Stimulated activated naive CD8-positive, alpha-beta T cell treated with anti-CD3 and anti-CD28 coated beads, Interleukin-15, Interleukin-2, amounts not matched to agents 100 ng/mL and 50 ng/mL, for 24 hours (primary cell): Measurements from ENCODE around the gene C4orf17.

ENCODE experiments used
- H3K27ac Mint-ChIP-seq: one replicate; pipeline ENCODE4 v1.8.0; 2021; ENCODE audit warnings: mild to moderate bottlenecking, mixed read lengths
- H3K27me3 Mint-ChIP-seq: one replicate; pipeline ENCODE4 v1.8.0; 2021; ENCODE audit warnings: mixed read lengths
- H3K36me3 Mint-ChIP-seq: one replicate; pipeline ENCODE4 v1.8.0; 2021; ENCODE audit warnings: low read depth, mixed read lengths
- H3K4me1 Mint-ChIP-seq: one replicate; pipeline ENCODE4 v1.8.0; 2021; ENCODE audit warnings: low read depth, mixed read lengths
- H3K4me3 Mint-ChIP-seq: one replicate; pipeline ENCODE4 v1.8.0; 2021; ENCODE audit warnings: mild to moderate bottlenecking, mixed read lengths
- H3K9me3 Mint-ChIP-seq: one replicate; pipeline ENCODE4 v1.8.0; 2021; ENCODE audit warnings: mixed read lengths

The C4orf17 gene

DNA sequence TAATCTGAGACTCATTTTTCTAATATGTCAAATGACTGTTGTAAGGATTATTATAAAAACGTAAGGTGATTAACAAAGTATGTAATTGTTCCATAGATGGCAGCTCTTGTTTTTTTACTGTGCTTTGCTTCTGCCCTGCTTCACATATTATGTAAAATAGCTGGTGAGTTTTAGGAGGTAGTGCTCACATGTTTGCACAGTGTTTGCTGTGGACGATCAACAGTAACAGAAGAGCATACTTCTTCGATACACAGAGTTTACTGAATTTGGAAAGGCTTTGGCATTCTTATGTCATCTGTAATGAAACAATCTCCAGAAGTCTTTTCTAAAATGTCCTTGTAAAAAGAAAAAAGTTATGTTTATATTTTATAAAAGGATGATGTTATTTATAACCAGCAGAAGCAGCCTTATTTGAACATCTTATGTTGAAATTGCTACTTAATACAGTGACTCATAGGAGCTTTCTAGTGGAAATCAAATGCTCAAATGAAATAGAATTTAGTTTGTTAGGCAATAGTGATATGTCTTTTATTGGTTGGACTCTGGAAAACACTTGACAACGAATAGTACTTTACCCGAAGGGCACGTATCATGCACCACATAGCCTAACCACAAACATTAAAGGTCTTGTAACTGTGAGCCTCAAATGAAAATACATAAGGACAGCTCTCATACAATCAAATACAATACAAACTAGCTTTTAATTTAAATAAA is 61.9 kb downstream of the C4orf17 start:
- peaks cover 52% of the 10 kb centered on the region for H3K27me3 Mint-ChIP-seq
- H3K4me3 Mint-ChIP-seq, result no peak overlapping the region
- H3K9me3 Mint-ChIP-seq, result no peaks in the 10 kb centered on the region
- no peaks in the 10 kb centered on the region for H3K36me3 Mint-ChIP-seq
- no peak overlapping the region for H3K27ac Mint-ChIP-seq
- peaks cover 3% of the 10 kb centered on the region for H3K4me1 Mint-ChIP-seq

DNA sequence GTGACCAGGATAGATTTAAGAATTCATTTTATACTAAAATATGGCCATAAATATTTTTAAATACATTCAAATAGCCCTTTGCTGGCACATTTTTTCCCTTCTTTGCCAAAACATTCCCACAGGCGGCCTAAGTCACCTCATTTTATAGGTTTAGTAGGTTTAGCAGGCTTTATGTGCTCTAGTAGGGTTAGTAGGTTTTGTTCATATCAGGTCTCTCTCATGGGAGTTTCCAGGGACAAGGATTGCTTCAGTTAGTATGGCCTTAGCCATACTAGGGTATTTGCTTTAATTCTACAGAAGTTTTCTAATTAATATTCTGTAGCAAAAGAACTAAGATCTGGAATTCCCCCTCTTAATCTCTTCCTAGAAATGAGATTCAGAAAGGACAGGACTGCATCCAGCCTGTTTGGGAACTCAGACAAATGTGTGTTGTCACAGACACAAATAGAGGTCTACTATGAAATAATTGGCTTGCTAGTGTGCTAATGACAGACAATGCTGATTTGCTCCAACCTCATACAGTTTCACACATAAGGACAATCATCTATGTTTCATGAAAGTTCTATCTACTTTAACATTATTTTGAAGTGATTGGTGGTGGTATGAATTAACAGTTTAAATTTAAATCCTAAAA is 63.0 kb downstream of the C4orf17 start:
- Mint-ChIP-seq H3K27ac (no peak overlapping the region), H3K36me3 (no peaks in the 10 kb centered on the region), H3K9me3 (no peaks in the 10 kb centered on the region), H3K27me3 (peaks cover 43% of the 10 kb centered on the region), H3K4me1 (peaks cover 3% of the 10 kb centered on the region), H3K4me3 (no peak overlapping the region)

DNA sequence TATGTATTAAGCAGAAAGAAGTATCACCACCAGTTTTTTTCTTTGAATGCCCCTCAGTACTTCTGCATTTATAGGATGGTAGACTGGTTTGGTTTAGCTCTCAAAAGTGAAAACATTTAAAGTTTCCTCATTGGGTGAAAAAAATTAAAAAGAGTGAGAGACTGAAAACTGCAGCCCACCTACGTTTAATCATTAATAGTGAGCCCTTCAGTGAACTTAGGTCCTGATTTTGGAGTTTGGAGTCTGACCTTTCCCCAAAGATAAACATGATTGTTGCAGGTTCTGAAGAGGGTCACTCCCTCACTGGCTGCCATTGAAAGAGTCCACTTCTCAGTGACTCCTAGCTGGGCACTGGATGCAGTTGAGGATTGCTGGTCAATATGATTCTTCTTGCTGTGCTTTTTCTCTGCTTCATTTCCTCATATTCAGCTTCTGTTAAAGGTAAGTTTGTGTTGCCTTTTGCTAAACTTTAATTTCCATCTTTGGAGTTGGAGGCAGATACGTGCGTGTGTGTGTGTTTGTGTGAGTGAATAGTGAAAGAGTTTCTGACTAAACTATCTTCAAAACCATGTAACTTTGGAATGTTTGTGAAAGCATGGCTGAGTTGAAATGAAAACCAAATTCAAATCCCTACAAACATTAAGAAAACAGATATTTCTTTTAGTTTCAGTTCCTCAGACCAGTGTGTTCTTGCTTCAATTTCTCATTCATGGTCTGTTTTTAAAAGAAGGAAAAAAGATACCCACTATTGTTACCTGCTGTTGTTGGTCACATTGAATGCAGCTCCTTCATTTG is 63.9 kb downstream of the C4orf17 start, which contains the start of gene MTTP:
Gene MTTP (plus strand): TSS at position 295 of the 795 bp plus-strand sequence. CDS start 86 bp downstream, at position 381.
- Mint-ChIP-seq H3K36me3 (no peaks in the 10 kb centered on the region), H3K4me1 (peaks cover 3% of the 10 kb centered on the region), H3K27ac (peak within 1 kb of the TSS; percentile 18), H3K27me3 (peaks cover 48% of the 10 kb centered on the region), H3K4me3 (no peak within 1 kb of the TSS), H3K9me3 (no peaks in the 10 kb centered on the region)

DNA sequence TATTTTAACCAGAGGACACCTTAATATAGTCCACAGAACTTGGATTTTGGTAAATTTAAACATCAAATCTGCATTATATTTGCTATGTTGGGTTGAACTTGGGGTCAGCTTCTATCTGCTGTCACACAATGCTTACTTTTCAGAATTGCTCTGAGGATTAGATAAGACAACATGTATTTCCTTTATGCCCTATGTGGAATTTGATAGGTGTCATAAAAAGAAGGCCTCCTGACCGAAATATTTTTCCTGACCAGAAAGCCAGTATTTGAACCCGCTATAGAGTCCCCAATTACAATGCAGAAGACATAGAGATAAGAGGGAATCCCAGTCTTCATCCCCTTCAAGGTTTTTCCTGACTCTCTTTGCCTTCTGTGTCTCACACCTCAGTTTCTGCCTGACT is 67.9 kb downstream of the C4orf17 start:
- Mint-ChIP-seq H3K4me1 (peaks cover 3% of the 10 kb centered on the region), H3K4me3 (no peak overlapping the region), H3K36me3 (no peaks in the 10 kb centered on the region), H3K27me3 (peaks cover 52% of the 10 kb centered on the region), H3K27ac (no peak overlapping the region), H3K9me3 (no peaks in the 10 kb centered on the region)

DNA sequence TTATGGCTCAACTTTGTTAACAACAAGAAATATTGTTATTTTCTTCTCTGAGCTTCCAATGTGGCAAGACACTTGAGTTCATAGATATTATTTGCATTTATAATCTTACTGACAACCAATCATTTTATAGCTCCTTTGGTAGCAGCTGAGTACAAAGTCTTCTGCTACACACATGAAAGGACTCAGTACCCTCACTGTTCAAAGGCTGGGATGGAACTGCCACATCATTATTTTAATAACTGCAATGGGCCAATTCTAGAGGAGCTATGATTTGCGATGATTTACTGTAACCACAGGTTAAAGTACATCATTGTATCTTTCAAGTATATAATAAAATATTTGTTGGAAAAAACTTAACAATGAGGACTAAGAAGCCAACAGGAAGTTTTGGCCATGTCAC is 74.7 kb downstream of the C4orf17 start:
- peaks cover 29% of the 10 kb centered on the region for H3K27me3 Mint-ChIP-seq
- no peak overlapping the region for H3K4me3 Mint-ChIP-seq

DNA sequence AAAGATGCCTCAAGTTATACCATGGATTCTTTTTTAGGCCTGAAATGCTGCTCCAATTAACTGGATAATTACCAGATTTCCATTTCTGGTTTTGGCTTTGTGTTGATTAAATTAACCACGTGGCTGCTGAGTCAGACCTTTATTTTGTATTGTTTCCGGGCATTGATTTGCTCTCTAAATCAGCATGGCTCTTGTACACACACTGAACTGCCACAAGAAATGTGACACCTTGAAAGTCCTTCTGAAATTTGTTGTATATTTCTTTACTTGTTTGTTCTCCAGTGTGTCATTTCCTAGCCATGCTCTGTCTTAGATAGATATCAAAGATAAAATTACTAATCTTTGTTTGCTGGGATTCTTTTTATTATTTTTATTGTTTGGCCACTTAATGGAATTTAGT is 75.5 kb downstream of the C4orf17 start:
- H3K4me1 Mint-ChIP-seq, result no peaks in the 10 kb centered on the region
- H3K27ac Mint-ChIP-seq, result no peak overlapping the region
- H3K4me3 Mint-ChIP-seq, result no peak overlapping the region
- peaks cover 21% of the 10 kb centered on the region for H3K27me3 Mint-ChIP-seq
- H3K36me3 Mint-ChIP-seq, result no peaks in the 10 kb centered on the region
- H3K9me3 Mint-ChIP-seq, result no peaks in the 10 kb centered on the region

More for the DNA sequence above, 74.7 kb downstream of the C4orf17 start:
- H3K4me1 Mint-ChIP-seq, result no peaks in the 10 kb centered on the region
- no peaks in the 10 kb centered on the region for H3K9me3 Mint-ChIP-seq
- H3K27ac Mint-ChIP-seq, result no peak overlapping the region
- H3K36me3 Mint-ChIP-seq, result no peaks in the 10 kb centered on the region

DNA sequence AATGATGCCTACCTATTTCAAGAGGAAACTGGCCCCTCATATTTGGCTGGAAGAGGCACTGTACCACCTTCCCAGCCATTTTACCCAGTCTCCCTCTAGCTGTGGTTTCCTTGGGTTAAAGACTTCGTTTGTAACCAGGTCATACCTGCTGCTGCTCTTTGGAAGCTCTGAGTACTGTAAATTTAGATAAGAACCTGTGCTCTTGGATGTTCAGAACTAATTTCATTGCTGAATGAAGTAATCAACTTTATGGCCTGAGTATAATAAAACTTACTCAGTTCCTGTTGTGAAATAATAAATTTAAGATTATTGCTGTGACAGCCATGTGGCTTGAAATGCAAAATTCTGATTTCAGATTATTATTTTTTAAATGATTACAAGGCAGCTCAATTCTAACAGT is 76.0 kb downstream of the C4orf17 start:
- H3K4me3 Mint-ChIP-seq, result no peak overlapping the region
- H3K9me3 Mint-ChIP-seq, result no peaks in the 10 kb centered on the region
- H3K27me3 Mint-ChIP-seq, result peaks cover 17% of the 10 kb centered on the region
- H3K27ac Mint-ChIP-seq, result no peak overlapping the region
- H3K4me1 Mint-ChIP-seq, result no peaks in the 10 kb centered on the region
- H3K36me3 Mint-ChIP-seq, result no peaks in the 10 kb centered on the region

DNA sequence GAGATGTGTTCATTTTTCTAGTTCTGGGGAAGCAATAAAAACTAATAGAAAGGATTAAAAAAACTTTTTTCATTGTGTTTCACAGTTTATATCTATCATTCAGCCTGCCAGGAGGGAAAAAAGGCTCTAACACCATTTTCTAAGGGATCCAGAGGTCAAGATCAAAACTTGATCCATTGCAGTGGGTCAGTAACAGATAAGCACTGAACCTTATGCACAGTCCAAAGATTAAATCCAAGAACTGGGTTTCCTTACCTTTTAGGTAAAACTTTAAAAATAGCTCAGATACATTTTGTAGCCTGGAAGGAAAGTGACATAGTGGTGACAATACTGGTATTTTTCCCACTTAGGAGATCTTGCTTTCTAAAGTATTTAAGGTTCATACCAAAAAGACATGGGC is 76.5 kb downstream of the C4orf17 start:
- Mint-ChIP-seq H3K27me3 (peaks cover 12% of the 10 kb centered on the region), H3K27ac (no peak overlapping the region), H3K4me1 (no peaks in the 10 kb centered on the region), H3K4me3 (no peak overlapping the region), H3K36me3 (no peaks in the 10 kb centered on the region), H3K9me3 (no peaks in the 10 kb centered on the region)

DNA sequence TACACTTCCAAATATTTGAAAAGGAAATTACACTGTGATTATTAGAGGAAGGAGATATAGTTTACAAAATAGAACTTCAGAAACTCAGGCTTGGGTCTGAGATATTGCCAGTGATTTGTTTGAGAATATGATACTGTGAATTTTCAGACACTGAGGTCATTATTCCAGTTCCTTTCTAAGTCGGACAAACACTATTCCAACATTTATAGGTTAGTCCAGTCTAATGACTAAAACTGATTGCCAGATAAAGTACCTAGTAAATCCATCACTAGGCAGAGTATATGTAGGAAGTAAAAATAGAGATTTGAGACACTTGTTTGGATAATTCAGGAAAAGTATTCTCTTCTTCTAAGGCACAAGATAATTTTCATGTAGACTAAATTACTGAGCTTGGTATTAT is 77.0 kb downstream of the C4orf17 start:
- Mint-ChIP-seq H3K4me1 (no peaks in the 10 kb centered on the region), H3K9me3 (no peaks in the 10 kb centered on the region), H3K4me3 (no peak overlapping the region), H3K27ac (no peak overlapping the region), H3K36me3 (no peaks in the 10 kb centered on the region), H3K27me3 (peaks cover 9% of the 10 kb centered on the region)

DNA sequence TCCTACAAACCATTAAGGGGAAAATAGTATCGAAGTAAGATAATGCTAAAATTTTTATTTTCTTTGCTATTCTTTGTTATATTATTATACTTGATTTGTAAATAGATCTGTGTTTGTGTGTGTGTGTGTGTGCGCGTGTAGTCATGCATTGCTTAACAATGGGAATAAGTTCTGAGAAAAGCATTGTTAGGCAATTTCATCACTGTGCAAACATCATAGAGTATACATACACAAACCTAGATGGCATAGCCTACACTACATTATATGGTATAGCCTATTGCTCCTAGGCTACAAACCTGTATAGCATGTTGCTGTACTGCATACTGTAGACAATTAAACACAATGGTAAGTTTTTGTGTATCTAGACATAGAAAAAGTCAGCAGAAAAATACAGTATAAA is 80.9 kb downstream of the C4orf17 start:
- no peaks in the 10 kb centered on the region for H3K36me3 Mint-ChIP-seq
- H3K4me1 Mint-ChIP-seq, result no peaks in the 10 kb centered on the region
- H3K27me3 Mint-ChIP-seq, result peaks cover 4% of the 10 kb centered on the region
- H3K9me3 Mint-ChIP-seq, result no peaks in the 10 kb centered on the region
- H3K4me3 Mint-ChIP-seq, result no peak overlapping the region
- H3K27ac Mint-ChIP-seq, result no peak overlapping the region
